A549 (cell line): Measurements from ENCODE around the gene RRP12. TPM values are rescaled to one million over a fixed set of nuclear protein-coding genes. Genes with fewer than 3 reads are reported as not detected.

Source experiments
- ATAC-seq, 2 experiments: fragments of 200-7000 bp in 1 of 2; fragments of >200 bp in 1 of 2; cut with Nextera tagmentation in 1 of 2; cut with Tn5 transposase in 1 of 2; 3 replicates each; pipeline versions ENCODE4 v1.8.0 to v1.9.1; 2018 to 2020; ENCODE audit warnings: mild to moderate bottlenecking in 1 of 2, moderate library complexity in 1 of 2
- CTCF ChIA-PET: fragments of 300-600 bp; sonication (Branson Sonifier 250); formaldehyde crosslinking; extraction: SDS; loops from one replicate; lab custom pipeline; 2021; ENCODE audit warnings: antibody characterized with exemption, inconsistent platforms; lab: Yijun Ruan, JAX
- POLR2A ChIA-PET: fragments of 350-600 bp; formaldehyde crosslinking; extraction: SDS; loops from one replicate; lab custom pipeline; 2021; ENCODE audit warnings: antibody characterized with exemption, inconsistent platforms; lab: Yijun Ruan, JAX
- DNase-seq, 2 experiments: peaks; one replicate each; pipeline versions ENCODE4 v3.0.0 to v3.0.0-alpha.2; 2011 to 2016; ENCODE audit warnings: low read depth in 1 of 2, low spot score in 1 of 2
- FAIRE-seq: peaks from 2 replicates; lab custom pipeline; 2011; peaks lifted over from hg19 to GRCh38; lab: Jason Lieb, UNC
- H3K27ac ChIP-seq, 2 experiments: fragments of >200 bp; sonication (Bioruptor Twin); formaldehyde crosslinking; 3 replicates each; pipeline ENCODE4 v1.5.1; 2016 to 2017
- H3K4me1 ChIP-seq: fragments of >200 bp; sonication (Bioruptor Twin); formaldehyde crosslinking; 3 replicates; pipeline ENCODE4 v1.6.1; 2016
- H3K4me2 ChIP-seq: fragments of >200 bp; sonication (Bioruptor Twin); formaldehyde crosslinking; 3 replicates; pipeline ENCODE4 v1.6.1; 2016
- H3K4me3 ChIP-seq: fragments of >200 bp; sonication (Bioruptor Twin); formaldehyde crosslinking; 3 replicates; pipeline ENCODE4 v1.5.1; 2016
- H3K9me3 ChIP-seq: fragments of >200 bp; sonication (Bioruptor Twin); formaldehyde crosslinking; 3 replicates; pipeline ENCODE4 v1.6.1; 2016
- BHLHE40 ChIP-seq: IDR thresholded peaks from 2 replicates; pipeline ENCODE4 v1.6.1; 2012; ENCODE audit warnings: low read depth, low read length, inconsistent platforms
- CEBPB ChIP-seq, 2 experiments: fragments of >200 bp in 1 of 2; sonication (Bioruptor Twin) in 1 of 2; formaldehyde crosslinking in 1 of 2; IDR thresholded peaks; 2 replicates each; pipeline ENCODE4 v1.6.1; 2012 to 2016
- EHMT2 ChIP-seq: fragments of 200-600 bp; sonication (generic); IDR thresholded peaks from 2 replicates; pipeline ENCODE4 v1.6.1; 2016; ENCODE audit warnings: antibody characterized with exemption, low read depth, mild to moderate bottlenecking, moderate library complexity
- FOSL2 ChIP-seq, 2 experiments: fragments of 450-650 bp in 1 of 2; fragments of >200 bp in 1 of 2; sonication (Bioruptor Twin) in 1 of 2; formaldehyde crosslinking; IDR thresholded peaks; 2 replicates each; pipeline versions ENCODE4 v1.5.0 to v1.6.1; 2016 to 2020; ENCODE audit warnings: mild to moderate bottlenecking in 1 of 2, moderate library complexity in 1 of 2
- GATA3 ChIP-seq: IDR thresholded peaks from 2 replicates; pipeline ENCODE4 v1.6.1; 2012; ENCODE audit warnings: borderline replicate concordance
- HES2 ChIP-seq: fragments of >200 bp; sonication (Bioruptor Twin); formaldehyde crosslinking; IDR thresholded peaks from 2 replicates; pipeline ENCODE4 v1.6.1; 2016
- HEYL ChIP-seq: fragments of 250-450 bp; sonication (Bioruptor Pico); IDR thresholded peaks from 2 replicates; pipeline ENCODE4 v1.8.0; 2021; ENCODE audit warnings: mild to moderate bottlenecking, moderate library complexity
- JUN ChIP-seq, 2 experiments: fragments of >200 bp; sonication (Bioruptor Twin); formaldehyde crosslinking; IDR thresholded peaks; 2 replicates in 1 of 2; 3 replicates in 1 of 2; pipeline ENCODE4 v1.6.1; 2016 to 2017
- KDM1A ChIP-seq: fragments of 200-600 bp; sonication (generic); IDR thresholded peaks from 2 replicates; pipeline ENCODE4 v1.6.1; 2016; ENCODE audit warnings: low read depth, mild to moderate bottlenecking
- MAFK ChIP-seq: fragments of 450-650 bp; IDR thresholded peaks from 2 replicates; pipeline ENCODE4 v1.6.1; 2014; ENCODE audit not compliant: partially characterized antibody
- RAD21 ChIP-seq, 2 experiments: fragments of >200 bp in 1 of 2; sonication (Bioruptor Twin) in 1 of 2; formaldehyde crosslinking in 1 of 2; IDR thresholded peaks in 1 of 2; conservative IDR thresholded peaks in 1 of 2; 2 replicates in 1 of 2; 3 replicates in 1 of 2; pipeline ENCODE4 v1.6.1; 2012 to 2018; ENCODE audit warnings: inconsistent platforms in 1 of 2
- SMC3 ChIP-seq: fragments of >200 bp; sonication (Bioruptor Twin); formaldehyde crosslinking; IDR thresholded peaks from 3 replicates; pipeline ENCODE4 v1.6.1; 2018; ENCODE audit warnings: inconsistent platforms
- USF2 ChIP-seq: fragments of 450-650 bp; IDR thresholded peaks from 2 replicates; pipeline ENCODE4 v1.6.1; 2014; ENCODE audit warnings: antibody characterized with exemption
- ZC3H11A ChIP-seq: fragments of 450-650 bp; IDR thresholded peaks from 2 replicates; pipeline ENCODE4 v1.6.1; 2014; ENCODE audit warnings: antibody characterized with exemption, mild to moderate bottlenecking
- ZFP36 ChIP-seq: fragments of 450-650 bp; IDR thresholded peaks from 2 replicates; pipeline ENCODE4 v1.6.1; 2014; ENCODE audit warnings: borderline replicate concordance; ENCODE audit not compliant: partially characterized antibody
- WGBS: methylation state at CpG from one replicate; pipeline ENCODE4 v1.1.6; 2017; ENCODE audit errors: missing lambda C conversion rate; 5-methylcytosine and 5-hydroxymethylcytosine counted together
- polyA plus RNA-seq, 4 experiments: library from polyadenylated mRNA; depleted of rRNA in 3 of 4; stranded (reverse); fragments of >200 nt; fragmentation: RNase III in 1 of 4; extraction: RNeasy Plus Mini Kit Qiagen cat#74134 plus additional on column Dnase treatment in 1 of 4; gene quantifications; 2 replicates in 3 of 4; 3 replicates in 1 of 4; pipeline ENCODE4 v1.2.3, GENCODE V29; 2011 to 2017
- TF ChIP-seq, protein P1 (sequence below): fragments of 250-450 bp; sonication (Bioruptor Pico); IDR thresholded peaks from 2 replicates; pipeline ENCODE4 v1.5.0; 2021; ENCODE audit warnings: mild to moderate bottlenecking, moderate library complexity, borderline replicate concordance
- TF ChIP-seq, protein P2 (sequence below): IDR thresholded peaks from 2 replicates; pipeline ENCODE4 v1.6.1; 2012

RRP12 gene
- polyA plus RNA-seq, 2 of the 4 experiments (the other 2 are of a cell fraction) = 37.9 to 40.8 TPM

GRCh38 chr10:97328646-97329453, 72.3 kb downstream of the RRP12 start:
- WGBS = 76% methylated on average over 3 of the region's 3 CpGs
- CTCF ChIA-PET = interaction anchor here (0.6 to 4.6 kb wide), 7 partner anchors 9 to 50 kb away, joined by 3 to 22 read pairs (median 3); partner anchors contain the start of gene ARHGAP19
- no peaks in the 10 kb centered on the region for H3K9me3 ChIP-seq
- ATAC-seq (peak; percentile 18 to 35; a peak in 3 of 6 replicates), FAIRE-seq (no peak), DNase-seq (no peak)
- POLR2A ChIA-PET = interaction anchor here (2.2 kb wide), 1 partner anchor 10 kb away, joined by 15 read pairs; the partner anchor contains the start of gene FRAT1
- TF ChIP-seq BHLHE40 = no peak
- no peak for TF ChIP-seq FOSL2 (IDR thresholded peaks at IDR 0.05)
- TF ChIP-seq FOSL2 (CRISPR knock-in tag; IDR thresholded peaks at IDR 0.05) = peak; percentile 33; the same call in 1 of the 2 replicates
- peak; percentile 99 for TF ChIP-seq MAFK
- H3K4me2 ChIP-seq = peak overlapping the region; percentile 71
- no peak overlapping the region for H3K4me3 ChIP-seq
- peaks cover 50% of the 10 kb centered on the region for H3K4me1 ChIP-seq
- H3K27ac ChIP-seq = peak overlapping the region; percentile 48 to 67

GRCh38 chr10:97327348-97328294, 73.5 kb downstream of the RRP12 start:
- peaks cover 40% of the 10 kb centered on the region for H3K4me1 ChIP-seq
- H3K9me3 ChIP-seq = no peaks in the 10 kb centered on the region
- WGBS = 9% methylated on average over 7 of the region's 7 CpGs
- TF ChIP-seq USF2 = no peak
- peak; percentile 17; the same call in 1 of the 3 replicates for TF ChIP-seq SMC3
- TF ChIP-seq KDM1A = no peak
- TF ChIP-seq HEYL = no peak
- TF ChIP-seq FOSL2 (IDR thresholded peaks at IDR 0.05) = no peak
- peak; percentile 28; the same call in 1 of the 2 replicates for TF ChIP-seq FOSL2 (CRISPR knock-in tag; IDR thresholded peaks at IDR 0.05)
- peak in 1 of 2 experiments; percentile 5; a peak in 1 of 5 replicates for TF ChIP-seq RAD21 (conservative IDR thresholded peaks at IDR 0.05 in 1 of 2, IDR thresholded peaks at IDR 0.05 in 1 of 2)
- TF ChIP-seq ZFP36 = peak; percentile 8
- peak; percentile 54; the same call in 1 of the 2 replicates for TF ChIP-seq GATA3
- TF ChIP-seq HES2 = peak; percentile 46
- peak; percentile 88 to 95 for TF ChIP-seq CEBPB (IDR thresholded peaks at IDR 0.05)
- peak in 1 of 2 experiments; percentile 57; a peak in 1 of 5 replicates for TF ChIP-seq JUN (IDR thresholded peaks at IDR 0.05)
- TF ChIP-seq, protein P1, sequence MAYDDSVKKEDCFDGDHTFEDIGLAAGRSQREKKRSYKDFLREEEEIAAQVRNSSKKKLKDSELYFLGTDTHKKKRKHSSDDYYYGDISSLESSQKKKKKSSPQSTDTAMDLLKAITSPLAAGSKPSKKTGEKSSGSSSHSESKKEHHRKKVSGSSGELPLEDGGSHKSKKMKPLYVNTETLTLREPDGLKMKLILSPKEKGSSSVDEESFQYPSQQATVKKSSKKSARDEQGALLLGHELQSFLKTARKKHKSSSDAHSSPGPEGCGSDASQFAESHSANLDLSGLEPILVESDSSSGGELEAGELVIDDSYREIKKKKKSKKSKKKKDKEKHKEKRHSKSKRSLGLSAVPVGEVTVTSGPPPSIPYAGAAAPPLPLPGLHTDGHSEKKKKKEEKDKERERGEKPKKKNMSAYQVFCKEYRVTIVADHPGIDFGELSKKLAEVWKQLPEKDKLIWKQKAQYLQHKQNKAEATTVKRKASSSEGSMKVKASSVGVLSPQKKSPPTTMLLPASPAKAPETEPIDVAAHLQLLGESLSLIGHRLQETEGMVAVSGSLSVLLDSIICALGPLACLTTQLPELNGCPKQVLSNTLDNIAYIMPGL (CRISPR knock-in tag) = no peak
- TF ChIP-seq, protein P2, sequence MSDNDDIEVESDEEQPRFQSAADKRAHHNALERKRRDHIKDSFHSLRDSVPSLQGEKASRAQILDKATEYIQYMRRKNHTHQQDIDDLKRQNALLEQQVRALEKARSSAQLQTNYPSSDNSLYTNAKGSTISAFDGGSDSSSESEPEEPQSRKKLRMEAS = 0 out of 2 replicates have a peak, but pooled peaks have one; percentile 24
- no peak for TF ChIP-seq ZC3H11A
- TF ChIP-seq EHMT2 = no peak
- DNase-seq = peak; percentile 83 to 88
- H3K27ac ChIP-seq = peak overlapping the region; percentile 55 to 67
- ChIA-PET POLR2A (interaction anchor here (0.6 to 2.2 kb wide), 4 partner anchors 8 to 73 kb away, joined by 4 to 15 read pairs (median 6); partner anchors contain the start of genes ARHGAP19, FRAT1 and RRP12), CTCF (interaction anchor here (0.7 to 4.6 kb wide), 5 partner anchors 8 to 136 kb away, joined by 3 to 22 read pairs (median 4); partner anchors contain the start of gene FRAT1)
- peak overlapping the region; percentile 71 for H3K4me2 ChIP-seq
- no peak for FAIRE-seq
- peak; percentile 90 to 91 for ATAC-seq
- H3K4me3 ChIP-seq = no peak overlapping the region
